WTC11 (cell line): ENCODE measurements around the gene MAP1LC3C. TPM values are rescaled to one million over a fixed set of nuclear protein-coding genes. Genes with fewer than 3 reads are reported as not detected.

Experiments
- ATAC-seq: fragments of 200-7000 bp; cut with Tn5 transposase; 2 replicates; pipeline ENCODE4 v1.10.0; 2021; ENCODE audit warnings: mild to moderate bottlenecking, moderate library complexity
- CTCF ChIA-PET: fragments of 300-600 bp; sonication (Branson Sonifier 250); formaldehyde crosslinking; loops from one replicate; lab custom pipeline; 2021; ENCODE audit warnings: antibody characterized with exemption; lab: Charles Lee
- POLR2A ChIA-PET: fragments of 350-600 bp; sonication (Branson Sonifier 250); formaldehyde crosslinking; loops from one replicate; lab custom pipeline; 2021; ENCODE audit warnings: antibody characterized with exemption; lab: Charles Lee
- DNase-seq: peaks from one replicate; pipeline ENCODE4 v3.0.0; 2021; ENCODE audit warnings: low spot score
- H3K27ac Mint-ChIP-seq: 2 replicates; pipeline ENCODE4 v1.8.0; 2021; ENCODE audit warnings: mixed read lengths
- H3K27me3 Mint-ChIP-seq: 2 replicates; pipeline ENCODE4 v1.8.0; 2021; ENCODE audit warnings: low read depth, mild to moderate bottlenecking, moderate library complexity, mixed read lengths
- H3K36me3 Mint-ChIP-seq: 2 replicates; pipeline ENCODE4 v1.8.0; 2021; ENCODE audit warnings: mixed read lengths
- H3K4me1 Mint-ChIP-seq: 2 replicates; pipeline ENCODE4 v1.8.0; 2022; ENCODE audit warnings: mixed read lengths
- H3K4me3 Mint-ChIP-seq: 2 replicates; pipeline ENCODE4 v1.8.0; 2021; ENCODE audit warnings: mild to moderate bottlenecking, moderate library complexity, mixed read lengths
- H3K9me3 Mint-ChIP-seq: 2 replicates; pipeline ENCODE4 v1.8.0; 2021; ENCODE audit warnings: mixed read lengths
- CREB1 ChIP-seq: sonication (generic); formaldehyde crosslinking; IDR thresholded peaks from 2 replicates; pipeline ENCODE4 v1.8.0; 2023; ENCODE audit warnings: mild to moderate bottlenecking, missing genetic modification reagents
- CREM ChIP-seq: sonication (generic); formaldehyde crosslinking; IDR thresholded peaks from 2 replicates; pipeline ENCODE4 v1.8.1; 2022; ENCODE audit warnings: mild to moderate bottlenecking, missing genetic modification reagents, moderate library complexity
- FOXK1 ChIP-seq: sonication (generic); formaldehyde crosslinking; IDR thresholded peaks from 2 replicates; pipeline ENCODE4 v1.8.0; 2022; ENCODE audit warnings: mild to moderate bottlenecking, moderate library complexity, missing genetic modification reagents
- GTF2I ChIP-seq: fragments of 250-450 bp; sonication (Bioruptor Pico); conservative IDR thresholded peaks from 2 replicates; pipeline ENCODE4 v1.4.0; 2021; ENCODE audit warnings: mild to moderate bottlenecking
- HMGA2 ChIP-seq: fragments of 250-450 bp; sonication (Bioruptor Pico); IDR thresholded peaks from 2 replicates; pipeline ENCODE4 v1.4.0; 2021; ENCODE audit warnings: mild to moderate bottlenecking, moderate library complexity
- JAZF1 ChIP-seq: fragments of 250-450 bp; sonication (Bioruptor Pico); IDR thresholded peaks from 2 replicates; pipeline ENCODE4 v1.9.0; 2021; ENCODE audit warnings: moderate library complexity, mild to moderate bottlenecking, inconsistent platforms
- NR2C2 ChIP-seq: sonication (generic); formaldehyde crosslinking; IDR thresholded peaks from 2 replicates; pipeline ENCODE4 v1.8.0; 2022; ENCODE audit warnings: mild to moderate bottlenecking, missing genetic modification reagents
- SP1 ChIP-seq: sonication (generic); formaldehyde crosslinking; conservative IDR thresholded peaks from 2 replicates; pipeline ENCODE4 v1.8.1; 2022; ENCODE audit warnings: missing genetic modification reagents
- TEAD4 ChIP-seq: sonication (generic); formaldehyde crosslinking; IDR thresholded peaks from 2 replicates; pipeline ENCODE4 v1.8.0; 2022; ENCODE audit warnings: mild to moderate bottlenecking, missing genetic modification reagents
- ZNF396 ChIP-seq: fragments of 250-450 bp; sonication (Bioruptor Pico); IDR thresholded peaks from 2 replicates; pipeline ENCODE4 v1.8.0; 2021; ENCODE audit warnings: mild to moderate bottlenecking, moderate library complexity, borderline replicate concordance
- ZNF416 ChIP-seq: fragments of 250-450 bp; sonication (Bioruptor Pico); IDR thresholded peaks from 2 replicates; pipeline ENCODE4 v1.9.0; 2021; ENCODE audit warnings: mild to moderate bottlenecking, inconsistent platforms
- total RNA-seq: library from RNA; stranded (reverse); gene quantifications from 3 replicates; pipeline ENCODE4 v1.2.3, GENCODE V29; 2021
- TF ChIP-seq, protein P1 (sequence below): fragments of 250-450 bp; sonication (Bioruptor Pico); IDR thresholded peaks from 2 replicates; pipeline ENCODE4 v1.9.0; 2021; ENCODE audit warnings: mild to moderate bottlenecking
- TF ChIP-seq, protein P2 (sequence below): fragments of 250-450 bp; sonication (Bioruptor Pico); conservative IDR thresholded peaks from 2 replicates; pipeline ENCODE4 v1.9.0; 2021; ENCODE audit warnings: mild to moderate bottlenecking
- TF ChIP-seq, protein P3 (sequence below): sonication (generic); formaldehyde crosslinking; IDR thresholded peaks from 2 replicates; pipeline ENCODE4 v1.8.1; 2023; ENCODE audit warnings: mild to moderate bottlenecking, moderate library complexity, missing genetic modification reagents
- TF ChIP-seq, protein P4 (sequence below): fragments of 250-450 bp; sonication (Bioruptor Pico); IDR thresholded peaks from 2 replicates; pipeline ENCODE4 v1.8.0; 2021; ENCODE audit warnings: mild to moderate bottlenecking
- TF ChIP-seq, protein P5 (sequence below): sonication (generic); formaldehyde crosslinking; IDR thresholded peaks from 2 replicates; pipeline ENCODE4 v1.8.0; 2022; ENCODE audit warnings: mild to moderate bottlenecking, missing genetic modification reagents
- TF ChIP-seq, protein P6 (sequence below): sonication (generic); formaldehyde crosslinking; IDR thresholded peaks from 2 replicates; pipeline ENCODE4 v1.8.1; 2023; ENCODE audit warnings: mild to moderate bottlenecking, missing genetic modification reagents, moderate library complexity

The MAP1LC3C gene
- total RNA-seq, 1 experiment from 2014 or later: 1.5 TPM

DNA sequence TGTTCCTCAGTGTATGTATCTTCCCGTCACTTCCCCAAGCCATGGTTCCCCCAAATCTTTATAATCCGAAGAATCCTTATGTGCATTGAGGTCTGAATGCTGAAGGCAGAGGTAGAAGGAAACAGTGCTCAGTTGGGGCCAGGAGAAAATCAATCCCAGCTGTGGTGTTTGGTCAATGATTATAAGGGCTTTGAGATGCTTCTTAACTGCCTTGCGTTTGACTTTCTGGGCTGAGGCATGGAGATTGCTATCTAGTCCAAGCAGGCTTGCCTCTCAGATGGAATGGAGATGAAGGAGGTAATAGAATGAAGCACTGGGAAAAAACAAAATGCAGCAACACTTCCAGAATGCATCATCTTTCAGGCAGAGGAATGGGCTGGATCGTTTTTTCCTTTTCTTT, 3.6 kb upstream of the MAP1LC3C start:
- ATAC-seq (no peak), DNase-seq (no peak)
- Mint-ChIP-seq H3K9me3 (peaks cover 10% of the 10 kb centered on the region), H3K4me1 (peaks cover 29% of the 10 kb centered on the region), H3K27me3 (peaks cover 5% of the 10 kb centered on the region), H3K27ac (no peak overlapping the region), H3K36me3 (no peaks in the 10 kb centered on the region), H3K4me3 (no peak overlapping the region)
- ChIA-PET POLR2A (no interaction called here), CTCF (interaction anchor here (0.5 kb wide), 1 partner anchor 16 kb away, joined by 4 read pairs; no protein-coding TSS in a partner anchor)
- TF ChIP-seq, protein P1, sequence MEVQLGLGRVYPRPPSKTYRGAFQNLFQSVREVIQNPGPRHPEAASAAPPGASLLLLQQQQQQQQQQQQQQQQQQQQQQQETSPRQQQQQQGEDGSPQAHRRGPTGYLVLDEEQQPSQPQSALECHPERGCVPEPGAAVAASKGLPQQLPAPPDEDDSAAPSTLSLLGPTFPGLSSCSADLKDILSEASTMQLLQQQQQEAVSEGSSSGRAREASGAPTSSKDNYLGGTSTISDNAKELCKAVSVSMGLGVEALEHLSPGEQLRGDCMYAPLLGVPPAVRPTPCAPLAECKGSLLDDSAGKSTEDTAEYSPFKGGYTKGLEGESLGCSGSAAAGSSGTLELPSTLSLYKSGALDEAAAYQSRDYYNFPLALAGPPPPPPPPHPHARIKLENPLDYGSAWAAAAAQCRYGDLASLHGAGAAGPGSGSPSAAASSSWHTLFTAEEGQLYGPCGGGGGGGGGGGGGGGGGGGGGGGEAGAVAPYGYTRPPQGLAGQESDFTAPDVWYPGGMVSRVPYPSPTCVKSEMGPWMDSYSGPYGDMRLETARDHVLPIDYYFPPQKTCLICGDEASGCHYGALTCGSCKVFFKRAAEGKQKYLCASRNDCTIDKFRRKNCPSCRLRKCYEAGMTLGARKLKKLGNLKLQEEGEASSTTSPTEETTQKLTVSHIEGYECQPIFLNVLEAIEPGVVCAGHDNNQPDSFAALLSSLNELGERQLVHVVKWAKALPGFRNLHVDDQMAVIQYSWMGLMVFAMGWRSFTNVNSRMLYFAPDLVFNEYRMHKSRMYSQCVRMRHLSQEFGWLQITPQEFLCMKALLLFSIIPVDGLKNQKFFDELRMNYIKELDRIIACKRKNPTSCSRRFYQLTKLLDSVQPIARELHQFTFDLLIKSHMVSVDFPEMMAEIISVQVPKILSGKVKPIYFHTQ (CRISPR knock-in tag): no peak
- TF ChIP-seq CREB1 (CRISPR knock-in tag) (no peak), HMGA2 (CRISPR knock-in tag) (no peak), FOXK1 (CRISPR knock-in tag) (no peak), JAZF1 (no peak), SP1 (no peak), ZNF396 (CRISPR knock-in tag) (no peak), NR2C2 (no peak), CREM (CRISPR knock-in tag) (no peak), TEAD4 (no peak), GTF2I (CRISPR knock-in tag) (no peak), ZNF416 (no peak)
- TF ChIP-seq, protein P2, sequence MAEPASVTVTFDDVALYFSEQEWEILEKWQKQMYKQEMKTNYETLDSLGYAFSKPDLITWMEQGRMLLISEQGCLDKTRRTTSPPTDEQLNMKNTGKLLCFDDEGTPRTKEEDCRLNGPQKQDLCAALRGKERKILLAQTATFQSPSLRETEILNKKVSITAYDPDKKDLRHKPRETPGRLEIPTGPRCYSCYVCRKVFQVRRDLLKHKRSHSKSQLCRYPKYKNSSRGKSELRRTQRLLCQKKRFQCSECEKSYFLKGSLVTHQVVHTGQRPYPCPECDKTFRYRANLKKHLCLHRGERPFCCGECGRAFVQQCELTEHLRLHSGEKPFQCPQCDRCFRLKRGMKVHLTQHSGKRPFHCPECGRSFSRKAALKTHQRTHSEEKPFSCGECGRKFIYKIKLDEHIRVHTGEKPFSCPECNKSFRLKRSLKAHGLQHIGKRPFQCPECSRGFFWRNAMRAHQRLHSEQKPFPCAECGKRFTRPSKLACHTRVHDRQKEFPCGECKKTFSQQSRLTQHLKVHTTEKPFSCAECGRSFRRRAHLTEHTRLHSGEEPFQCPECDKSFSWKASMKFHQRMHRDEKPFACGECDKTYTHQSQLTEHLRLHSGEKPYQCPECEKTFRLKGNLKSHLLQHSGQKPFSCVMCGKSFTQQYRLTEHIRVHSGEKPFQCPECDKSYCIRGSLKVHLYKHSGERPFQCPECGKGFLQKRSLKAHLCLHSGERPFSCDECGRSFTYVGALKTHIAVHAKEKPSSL (CRISPR knock-in tag): no peak
- TF ChIP-seq, protein P3, sequence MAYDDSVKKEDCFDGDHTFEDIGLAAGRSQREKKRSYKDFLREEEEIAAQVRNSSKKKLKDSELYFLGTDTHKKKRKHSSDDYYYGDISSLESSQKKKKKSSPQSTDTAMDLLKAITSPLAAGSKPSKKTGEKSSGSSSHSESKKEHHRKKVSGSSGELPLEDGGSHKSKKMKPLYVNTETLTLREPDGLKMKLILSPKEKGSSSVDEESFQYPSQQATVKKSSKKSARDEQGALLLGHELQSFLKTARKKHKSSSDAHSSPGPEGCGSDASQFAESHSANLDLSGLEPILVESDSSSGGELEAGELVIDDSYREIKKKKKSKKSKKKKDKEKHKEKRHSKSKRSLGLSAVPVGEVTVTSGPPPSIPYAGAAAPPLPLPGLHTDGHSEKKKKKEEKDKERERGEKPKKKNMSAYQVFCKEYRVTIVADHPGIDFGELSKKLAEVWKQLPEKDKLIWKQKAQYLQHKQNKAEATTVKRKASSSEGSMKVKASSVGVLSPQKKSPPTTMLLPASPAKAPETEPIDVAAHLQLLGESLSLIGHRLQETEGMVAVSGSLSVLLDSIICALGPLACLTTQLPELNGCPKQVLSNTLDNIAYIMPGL (CRISPR knock-in tag): no peak
- TF ChIP-seq, protein P4, sequence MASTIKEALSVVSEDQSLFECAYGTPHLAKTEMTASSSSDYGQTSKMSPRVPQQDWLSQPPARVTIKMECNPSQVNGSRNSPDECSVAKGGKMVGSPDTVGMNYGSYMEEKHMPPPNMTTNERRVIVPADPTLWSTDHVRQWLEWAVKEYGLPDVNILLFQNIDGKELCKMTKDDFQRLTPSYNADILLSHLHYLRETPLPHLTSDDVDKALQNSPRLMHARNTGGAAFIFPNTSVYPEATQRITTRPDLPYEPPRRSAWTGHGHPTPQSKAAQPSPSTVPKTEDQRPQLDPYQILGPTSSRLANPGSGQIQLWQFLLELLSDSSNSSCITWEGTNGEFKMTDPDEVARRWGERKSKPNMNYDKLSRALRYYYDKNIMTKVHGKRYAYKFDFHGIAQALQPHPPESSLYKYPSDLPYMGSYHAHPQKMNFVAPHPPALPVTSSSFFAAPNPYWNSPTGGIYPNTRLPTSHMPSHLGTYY (CRISPR knock-in tag): no peak
- TF ChIP-seq, protein P5, sequence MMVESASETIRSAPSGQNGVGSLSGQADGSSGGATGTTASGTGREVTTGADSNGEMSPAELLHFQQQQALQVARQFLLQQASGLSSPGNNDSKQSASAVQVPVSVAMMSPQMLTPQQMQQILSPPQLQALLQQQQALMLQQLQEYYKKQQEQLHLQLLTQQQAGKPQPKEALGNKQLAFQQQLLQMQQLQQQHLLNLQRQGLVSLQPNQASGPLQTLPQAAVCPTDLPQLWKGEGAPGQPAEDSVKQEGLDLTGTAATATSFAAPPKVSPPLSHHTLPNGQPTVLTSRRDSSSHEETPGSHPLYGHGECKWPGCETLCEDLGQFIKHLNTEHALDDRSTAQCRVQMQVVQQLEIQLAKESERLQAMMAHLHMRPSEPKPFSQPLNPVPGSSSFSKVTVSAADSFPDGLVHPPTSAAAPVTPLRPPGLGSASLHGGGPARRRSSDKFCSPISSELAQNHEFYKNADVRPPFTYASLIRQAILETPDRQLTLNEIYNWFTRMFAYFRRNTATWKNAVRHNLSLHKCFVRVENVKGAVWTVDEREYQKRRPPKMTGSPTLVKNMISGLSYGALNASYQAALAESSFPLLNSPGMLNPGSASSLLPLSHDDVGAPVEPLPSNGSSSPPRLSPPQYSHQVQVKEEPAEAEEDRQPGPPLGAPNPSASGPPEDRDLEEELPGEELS (CRISPR knock-in tag): no peak
- TF ChIP-seq, protein P6, sequence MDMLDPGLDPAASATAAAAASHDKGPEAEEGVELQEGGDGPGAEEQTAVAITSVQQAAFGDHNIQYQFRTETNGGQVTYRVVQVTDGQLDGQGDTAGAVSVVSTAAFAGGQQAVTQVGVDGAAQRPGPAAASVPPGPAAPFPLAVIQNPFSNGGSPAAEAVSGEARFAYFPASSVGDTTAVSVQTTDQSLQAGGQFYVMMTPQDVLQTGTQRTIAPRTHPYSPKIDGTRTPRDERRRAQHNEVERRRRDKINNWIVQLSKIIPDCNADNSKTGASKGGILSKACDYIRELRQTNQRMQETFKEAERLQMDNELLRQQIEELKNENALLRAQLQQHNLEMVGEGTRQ (CRISPR knock-in tag): no peak
